NCI-H2107 (cell line): ENCODE data around the gene CKB.
A peak's percentile ranks its signal among the peaks of the same experiment; 100 is the strongest.
"Not testable (repeated sequence)": the region's sequence is repeated elsewhere in the genome, so short reads cannot be mapped to it uniquely, and the experiment has no call there.

ENCODE experiments used
- DNase-seq: peaks from one replicate; lab custom pipeline; 2025; lab: John Stamatoyannopoulos, UW

The CKB gene

DNA sequence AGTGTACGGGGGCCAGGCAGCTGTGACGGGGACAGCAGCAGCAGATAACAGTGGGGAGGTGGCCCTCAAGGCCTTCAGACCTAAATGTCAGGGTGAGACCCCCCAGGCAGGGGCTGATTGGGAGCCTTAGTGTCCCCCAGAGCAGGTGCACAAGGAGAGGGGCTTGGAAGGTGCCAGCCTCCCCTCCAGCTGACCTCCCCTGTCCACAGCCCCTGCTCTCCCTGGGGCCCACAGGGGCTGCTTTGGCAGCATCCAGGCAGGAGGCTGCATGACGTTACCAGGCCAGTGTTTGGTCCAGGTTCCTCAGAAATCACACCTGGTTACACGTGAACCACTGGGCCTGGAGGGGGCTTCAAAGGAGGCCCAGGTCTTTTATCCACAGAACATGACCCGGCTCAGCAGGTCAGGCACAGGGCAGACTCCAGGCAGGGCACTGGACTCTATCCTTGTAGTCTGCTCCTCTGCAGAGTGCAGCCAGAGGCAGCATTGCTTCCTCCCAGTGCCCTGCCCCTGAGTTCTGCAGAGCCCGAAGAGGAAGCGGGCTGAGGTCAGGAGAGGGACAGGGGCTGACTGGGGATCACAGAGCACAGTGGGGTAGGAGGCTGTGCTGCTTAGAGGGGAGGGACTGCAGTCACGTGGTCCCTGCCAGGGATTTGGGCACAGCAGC is 3.8 kb upstream of the CKB start:
- DNase-seq = no peak

DNA sequence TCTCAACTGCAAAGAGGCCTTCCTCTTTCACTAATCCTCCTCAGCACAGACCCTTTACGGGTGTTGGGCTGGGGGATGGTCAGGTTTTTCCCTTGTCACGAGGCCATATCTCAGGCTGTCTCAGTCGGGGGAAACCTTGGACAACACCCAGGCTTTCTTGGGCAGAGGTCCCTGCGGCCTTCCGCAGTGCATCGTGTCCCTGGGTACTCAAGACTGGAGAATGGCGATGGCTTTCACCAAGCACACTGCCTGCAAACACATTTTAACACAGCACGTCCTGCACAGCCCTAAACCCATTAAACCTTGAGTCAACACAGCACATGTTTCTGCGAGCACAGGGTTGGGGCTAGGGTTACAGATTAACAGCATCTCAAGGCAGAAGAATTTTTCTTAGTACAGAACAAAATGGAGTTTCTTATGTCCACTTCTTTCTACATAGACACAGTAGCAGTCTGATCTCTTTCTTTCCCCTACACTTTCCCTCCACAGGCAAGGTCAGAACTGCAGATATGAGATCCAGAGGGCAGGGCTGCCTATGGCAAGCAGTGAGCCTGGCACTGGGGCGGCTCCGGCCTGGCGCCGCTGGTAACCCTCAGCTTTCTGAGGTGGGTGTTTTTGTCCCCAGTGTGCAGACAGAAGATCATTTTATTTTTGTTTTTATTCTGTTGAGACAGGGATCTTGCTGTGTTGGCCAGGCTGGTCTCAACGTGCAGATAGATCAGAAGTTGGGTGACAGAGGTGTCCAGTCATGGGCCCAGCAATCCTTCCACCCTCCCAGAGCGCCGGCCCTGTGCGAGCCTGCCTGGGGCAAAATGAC is 3.0 kb upstream of the CKB start:
- not testable (repeated sequence) for DNase-seq

DNA sequence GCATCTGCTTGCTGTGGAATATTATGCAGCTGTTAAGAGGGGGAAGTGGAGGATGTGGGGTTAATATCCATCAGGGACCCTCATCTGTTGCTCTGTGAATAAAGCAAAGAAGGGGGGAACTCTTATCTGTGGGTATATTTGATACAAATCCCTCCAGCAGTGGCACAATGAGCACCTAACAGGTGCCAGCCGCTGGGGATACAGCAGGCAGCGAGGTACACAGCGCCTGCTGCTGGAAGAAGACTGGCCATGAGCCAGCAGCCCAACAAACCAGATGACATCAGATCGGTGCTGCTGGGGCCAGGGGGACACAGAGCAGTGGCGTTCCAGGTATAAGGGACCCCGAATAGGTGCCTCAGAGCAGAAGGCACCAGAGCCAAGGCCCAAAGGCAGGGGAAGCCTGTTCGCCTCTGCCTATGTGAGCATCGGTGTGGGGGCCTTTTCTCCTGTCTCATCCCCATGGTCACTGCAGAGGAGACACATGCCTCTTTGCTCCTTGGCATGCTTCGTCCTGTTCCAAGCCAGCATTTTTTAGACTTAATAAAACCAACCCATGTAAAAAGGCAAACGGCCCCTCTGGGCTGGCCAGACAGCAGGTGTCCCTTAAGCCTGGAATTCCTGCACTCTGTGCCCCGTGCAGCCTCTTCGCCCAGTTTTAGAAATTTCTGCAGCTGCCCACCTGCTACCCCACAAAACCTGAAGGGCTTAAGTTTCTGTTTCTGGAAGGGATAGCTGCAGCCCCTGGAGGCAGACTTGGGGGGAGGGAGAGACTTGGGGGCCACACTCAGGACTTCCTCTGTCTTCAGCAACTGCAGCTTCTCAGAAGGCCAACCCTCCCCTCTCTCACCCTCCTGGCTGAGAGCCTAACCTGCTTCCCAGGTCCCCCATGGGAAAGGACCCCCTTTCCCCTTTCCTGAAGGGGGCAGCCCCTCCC is 1.6 kb upstream of the CKB start:
- no peak for DNase-seq

DNA sequence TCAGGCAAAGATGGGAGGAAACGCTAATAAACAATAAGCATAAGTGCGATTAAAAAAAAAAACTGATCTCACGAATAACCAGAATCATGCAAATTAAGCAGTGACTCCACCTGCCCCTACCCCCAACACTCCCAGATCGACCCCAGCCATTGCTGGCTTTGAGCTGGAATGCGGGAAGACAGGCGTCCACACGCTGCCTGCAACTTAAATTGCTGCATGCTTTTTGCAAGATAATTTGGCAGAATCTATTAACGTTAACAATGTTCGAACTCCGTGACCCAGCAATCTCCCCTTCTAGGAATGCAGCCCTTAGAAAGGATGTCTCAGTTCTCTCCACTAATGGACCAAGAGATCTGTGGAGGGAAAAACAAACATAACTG is 935 bp upstream of the CKB start:
- no peak for DNase-seq

DNA sequence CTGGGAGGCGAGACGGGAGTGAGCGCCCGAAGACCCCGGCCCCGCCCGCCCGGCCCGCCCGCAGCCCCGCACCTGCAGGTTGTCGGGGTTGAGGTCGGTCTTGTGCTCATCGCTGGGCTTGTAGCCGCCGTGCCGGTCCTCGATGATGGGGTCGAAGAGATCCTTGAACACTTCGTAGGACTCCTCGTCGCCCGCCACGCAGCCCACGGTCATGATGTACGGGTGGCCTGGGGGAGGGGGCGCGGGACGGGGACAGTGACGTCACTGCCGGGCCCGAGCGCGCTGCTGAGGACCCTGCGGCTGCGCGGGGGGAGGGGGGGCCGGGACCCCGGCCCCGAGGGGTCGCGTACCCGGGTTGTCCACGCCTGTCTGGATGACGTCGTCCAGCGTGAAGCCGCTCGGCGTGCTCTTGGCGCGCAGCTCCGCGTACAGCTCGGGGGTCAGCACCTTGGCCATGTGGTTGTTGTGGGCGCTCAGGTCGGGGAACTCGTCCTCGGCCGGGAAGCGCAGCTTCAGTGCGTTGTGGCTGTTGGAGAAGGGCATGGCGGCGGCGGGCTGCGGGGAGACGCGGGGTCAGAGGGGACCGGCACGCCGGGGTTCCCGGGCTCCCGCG is 573 bp downstream of the CKB start:
- no peak for DNase-seq

DNA sequence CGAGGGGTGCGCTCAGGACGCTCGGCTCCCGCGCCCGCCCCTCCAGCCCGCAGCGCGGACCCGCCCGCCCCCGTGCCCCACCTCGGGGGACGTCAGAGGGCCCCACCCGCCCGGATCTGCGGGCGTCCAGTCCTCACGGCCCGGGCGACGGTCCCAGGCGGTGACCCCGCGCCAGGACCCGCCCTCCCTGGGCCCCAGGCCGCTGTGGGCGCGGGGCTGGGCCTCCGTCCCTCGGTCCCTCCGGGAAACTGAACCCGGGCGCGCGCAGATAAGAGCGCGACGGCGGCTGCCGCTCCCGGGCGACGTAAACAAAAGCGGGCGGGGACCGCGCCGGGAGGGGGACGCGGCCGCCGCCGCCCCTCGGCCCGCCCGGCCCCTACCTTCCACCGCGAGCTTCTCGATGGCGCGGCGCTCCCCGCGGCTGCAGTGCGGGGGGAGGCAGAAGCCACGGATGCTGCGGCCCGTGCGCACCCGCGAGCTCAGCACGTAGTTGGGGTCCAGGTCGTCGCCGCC is 1.1 kb downstream of the CKB start:
- DNase-seq = no peak

DNA sequence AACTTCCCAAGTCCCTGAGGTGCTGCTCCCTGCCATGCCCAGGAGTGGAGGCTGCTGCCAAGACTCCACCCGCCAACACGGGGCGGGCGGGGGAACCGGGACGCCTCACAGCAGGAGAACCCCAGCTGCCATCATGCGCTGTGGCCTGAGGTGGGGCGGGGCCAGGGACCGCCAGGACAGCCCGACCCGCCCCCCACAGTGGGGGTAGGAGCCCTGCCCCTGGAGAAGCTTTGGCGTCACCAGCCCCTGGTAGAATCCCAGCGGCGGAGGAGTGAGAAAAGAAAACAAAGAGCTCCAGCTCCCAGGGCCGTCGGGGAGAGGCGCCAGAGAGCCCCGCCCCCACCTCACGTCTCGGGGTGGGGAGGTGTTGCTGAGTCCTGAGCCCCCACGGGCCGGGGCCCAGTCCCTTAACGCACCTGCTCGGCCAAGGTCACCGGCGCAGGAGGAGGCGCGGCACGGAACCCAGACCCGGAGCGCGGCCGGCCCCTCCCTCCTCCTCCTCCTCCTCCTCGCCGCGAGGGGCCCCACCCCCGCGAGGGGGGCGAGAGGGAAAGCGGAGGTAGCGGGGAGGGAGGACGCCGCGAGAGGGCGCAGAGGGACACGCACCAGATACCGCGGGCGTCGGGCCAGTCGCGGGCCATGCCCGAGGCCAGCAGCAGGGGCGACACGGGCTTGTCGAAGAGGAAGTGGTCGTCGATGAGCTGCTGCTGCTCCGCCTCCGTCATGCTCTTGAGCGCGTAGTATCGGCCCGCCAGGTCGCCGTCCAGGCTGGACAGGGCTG is 1.8 kb downstream of the CKB start:
- DNase-seq = peak; percentile 77

DNA sequence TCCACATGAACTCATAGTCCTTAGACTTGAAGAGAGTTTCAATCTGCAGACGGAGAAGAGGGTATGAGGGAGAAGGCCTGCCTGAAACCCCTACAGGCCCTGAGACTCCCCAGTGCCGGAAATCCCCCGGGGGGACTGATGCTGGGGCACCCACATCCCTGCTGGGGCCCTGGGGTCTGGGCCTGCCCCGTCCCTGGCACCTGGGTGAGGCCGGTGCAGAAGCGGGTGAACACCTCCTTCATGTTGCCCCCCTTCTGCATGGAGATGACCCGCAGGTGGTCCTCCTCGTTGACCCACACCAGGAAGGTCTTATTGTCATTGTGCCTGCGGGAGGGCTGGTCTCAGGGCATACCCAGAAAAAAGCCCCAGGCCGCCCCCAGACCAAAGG is 2.4 kb downstream of the CKB start:
- DNase-seq = no peak

DNA sequence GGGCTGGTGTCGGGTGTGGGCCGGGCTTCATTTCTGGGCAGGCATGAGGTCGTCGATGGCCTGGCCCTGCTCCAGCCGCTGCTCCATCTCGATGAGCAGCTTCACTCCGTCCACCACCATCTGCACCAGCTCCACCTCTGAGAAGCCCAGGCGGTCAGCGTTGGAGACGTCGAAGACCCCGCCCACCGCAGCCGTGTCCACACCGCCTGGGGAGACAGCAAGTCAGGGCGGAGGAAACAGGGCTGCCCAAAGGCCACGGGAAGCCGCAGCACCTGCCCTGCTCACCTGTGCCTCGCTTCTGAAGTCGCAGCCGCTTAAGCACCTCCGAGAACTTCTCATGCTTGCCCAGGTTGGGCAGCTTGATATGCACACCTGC is 2.8 kb downstream of the CKB start:
- no peak for DNase-seq

DNA sequence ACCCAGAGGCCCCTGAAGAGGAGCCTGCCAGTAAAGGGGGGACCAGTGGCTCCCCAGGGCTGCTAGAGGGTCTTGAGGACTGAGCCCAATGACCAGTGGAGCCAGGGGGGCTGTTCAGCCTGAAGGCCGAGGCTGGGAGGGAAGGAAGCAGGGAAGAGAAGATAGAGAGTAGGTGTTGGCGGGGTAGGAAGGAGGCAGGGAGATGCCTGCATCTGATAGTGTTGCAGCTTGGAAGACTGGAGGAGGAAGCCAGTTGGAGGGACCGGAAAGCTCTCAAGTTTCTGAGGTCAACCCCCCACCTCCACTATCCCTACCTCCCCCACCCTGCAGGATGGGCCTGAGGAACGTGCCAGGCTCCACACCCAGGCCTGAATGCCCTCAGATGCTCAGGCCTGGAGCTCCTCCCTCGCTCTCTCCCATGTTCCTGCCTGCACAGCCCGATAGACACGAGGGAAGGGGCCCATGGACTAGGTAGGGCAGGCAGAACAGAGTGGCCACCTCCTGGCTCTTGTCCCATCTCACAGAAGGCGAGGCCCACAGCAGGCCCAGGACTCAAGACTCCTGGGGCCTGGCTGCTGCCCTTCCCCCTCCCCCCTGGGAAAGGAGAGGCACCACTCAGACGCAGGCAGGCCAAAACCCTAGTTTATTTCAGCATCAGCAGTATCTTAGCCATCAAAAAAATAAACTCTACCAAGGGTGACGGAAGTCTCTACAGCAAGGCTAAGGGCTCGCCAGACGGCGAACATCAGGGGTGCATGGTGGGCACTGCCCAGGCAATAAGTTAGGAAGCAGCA is 3.4 kb downstream of the CKB start:
- DNase-seq = no peak

DNA sequence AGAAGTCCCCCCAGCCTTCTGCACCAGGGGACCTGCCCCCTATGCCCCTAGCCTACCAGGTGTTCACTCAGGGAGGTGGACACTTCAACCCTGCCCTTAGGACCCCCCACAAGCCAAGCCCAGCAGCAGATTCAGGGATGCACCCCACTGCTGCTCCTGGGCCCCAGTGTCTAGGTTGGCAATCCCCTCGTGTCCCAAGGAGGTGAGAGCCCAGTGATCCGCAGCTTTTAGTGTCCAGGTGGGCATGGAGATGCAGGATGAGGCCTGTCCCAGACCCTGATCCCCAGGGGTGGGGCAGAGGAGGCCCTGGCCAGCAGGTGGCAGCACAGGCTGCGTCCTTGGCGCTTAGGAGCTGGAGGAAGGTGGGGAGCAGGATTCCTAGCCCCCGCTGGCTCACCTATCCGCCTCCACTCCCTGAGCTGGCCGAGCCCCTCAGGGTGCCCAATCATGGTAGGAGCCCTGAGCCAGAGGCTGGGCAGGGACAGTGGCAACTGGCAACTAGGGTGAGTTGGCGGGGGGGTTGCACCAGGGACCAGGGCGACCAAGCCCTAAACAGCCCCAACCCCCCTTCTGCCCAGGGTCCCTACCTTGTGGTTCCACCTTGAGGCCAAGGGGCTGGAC is 4.1 kb downstream of the CKB start:
- peak; percentile 67 for DNase-seq

DNA sequence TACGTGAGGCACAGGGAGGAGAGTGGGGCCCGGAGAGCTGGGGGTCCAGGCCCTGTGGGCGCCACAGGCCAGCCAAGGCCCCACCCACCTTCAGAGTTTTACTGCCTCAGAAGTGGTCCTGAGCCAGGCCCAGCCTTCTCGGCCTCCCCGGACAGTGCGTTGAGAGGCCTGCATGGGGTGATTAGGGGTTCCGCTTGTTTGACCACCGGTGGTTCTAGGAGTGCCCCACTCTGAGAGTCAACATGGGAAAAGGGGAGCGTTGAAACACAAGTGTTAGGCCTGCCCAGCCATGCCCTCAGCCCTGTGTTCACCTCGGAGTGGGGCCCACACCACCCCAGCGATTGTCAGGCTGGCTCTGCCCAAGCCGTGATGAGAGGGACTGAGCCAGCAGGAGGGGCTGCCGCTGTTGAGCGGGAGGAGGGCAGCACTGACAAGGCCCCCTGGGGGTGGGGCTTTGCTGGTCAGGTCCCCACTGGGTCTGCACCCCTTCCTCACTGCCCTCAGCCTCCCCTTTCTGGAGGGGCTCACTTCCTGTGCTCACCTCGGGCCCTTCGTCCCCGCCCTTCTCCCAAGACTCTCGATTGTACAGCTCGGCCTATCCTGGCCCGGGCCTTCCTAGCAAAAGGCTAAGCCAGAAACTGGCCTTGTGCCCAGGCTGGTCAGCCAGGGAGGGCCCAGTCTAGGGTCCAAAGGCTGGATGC is 4.8 kb downstream of the CKB start:
- DNase-seq = no peak

DNA sequence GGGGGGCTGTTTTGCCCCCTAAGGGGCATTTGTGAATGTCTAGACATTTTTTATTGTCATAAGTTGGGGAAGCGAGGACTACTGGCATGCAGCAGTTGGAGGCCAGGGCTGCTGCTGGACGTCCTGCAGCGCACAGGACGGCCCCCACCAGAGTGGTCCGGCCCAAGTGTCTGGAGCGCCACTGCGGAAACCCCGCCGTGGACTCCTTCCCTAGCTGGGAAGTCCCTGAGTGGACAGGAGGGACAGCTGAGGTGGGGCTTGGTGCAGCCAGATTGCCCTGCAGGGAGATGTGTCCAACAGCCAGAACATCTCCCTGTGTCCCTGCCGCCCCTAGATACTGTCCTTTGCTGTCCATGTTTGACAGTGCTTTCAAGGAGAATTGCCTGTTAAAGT is 5.5 kb downstream of the CKB start:
- no peak for DNase-seq

DNA sequence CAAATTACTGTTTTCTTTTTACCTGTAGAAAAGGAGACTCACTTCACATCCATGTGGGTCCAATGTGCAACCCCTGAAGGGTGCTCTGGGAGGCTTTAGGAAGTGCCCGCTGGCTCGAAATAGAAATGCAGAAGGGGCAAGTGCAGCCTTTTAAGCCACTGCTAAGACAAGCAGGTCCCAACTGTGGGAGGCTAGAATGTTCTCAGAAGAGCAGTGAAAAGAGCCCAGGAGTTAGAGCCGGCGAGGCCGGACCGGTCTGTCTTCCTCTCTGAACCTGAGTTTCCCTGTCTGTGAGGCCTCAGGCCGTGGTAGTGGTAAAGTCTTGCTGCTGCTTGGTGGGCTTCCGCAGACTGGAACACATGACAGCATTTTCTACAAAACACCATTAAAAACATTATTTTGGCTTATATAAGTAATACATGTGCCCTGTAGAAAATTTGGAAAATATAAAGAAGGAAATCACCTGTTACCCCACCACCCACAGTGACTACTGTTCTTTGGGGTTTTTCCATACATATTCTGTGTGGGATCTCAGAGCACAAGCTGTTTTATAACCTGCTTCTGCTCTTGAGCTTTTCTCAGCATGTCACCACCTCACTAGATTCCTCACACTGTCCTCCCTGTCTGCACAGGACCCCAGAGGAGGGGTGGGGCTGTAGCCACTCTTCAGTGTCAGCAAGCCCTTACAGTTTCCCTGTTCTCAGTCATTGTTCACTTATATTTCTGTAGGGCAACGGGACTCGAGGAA is 6.0 kb downstream of the CKB start:
- no peak for DNase-seq

DNA sequence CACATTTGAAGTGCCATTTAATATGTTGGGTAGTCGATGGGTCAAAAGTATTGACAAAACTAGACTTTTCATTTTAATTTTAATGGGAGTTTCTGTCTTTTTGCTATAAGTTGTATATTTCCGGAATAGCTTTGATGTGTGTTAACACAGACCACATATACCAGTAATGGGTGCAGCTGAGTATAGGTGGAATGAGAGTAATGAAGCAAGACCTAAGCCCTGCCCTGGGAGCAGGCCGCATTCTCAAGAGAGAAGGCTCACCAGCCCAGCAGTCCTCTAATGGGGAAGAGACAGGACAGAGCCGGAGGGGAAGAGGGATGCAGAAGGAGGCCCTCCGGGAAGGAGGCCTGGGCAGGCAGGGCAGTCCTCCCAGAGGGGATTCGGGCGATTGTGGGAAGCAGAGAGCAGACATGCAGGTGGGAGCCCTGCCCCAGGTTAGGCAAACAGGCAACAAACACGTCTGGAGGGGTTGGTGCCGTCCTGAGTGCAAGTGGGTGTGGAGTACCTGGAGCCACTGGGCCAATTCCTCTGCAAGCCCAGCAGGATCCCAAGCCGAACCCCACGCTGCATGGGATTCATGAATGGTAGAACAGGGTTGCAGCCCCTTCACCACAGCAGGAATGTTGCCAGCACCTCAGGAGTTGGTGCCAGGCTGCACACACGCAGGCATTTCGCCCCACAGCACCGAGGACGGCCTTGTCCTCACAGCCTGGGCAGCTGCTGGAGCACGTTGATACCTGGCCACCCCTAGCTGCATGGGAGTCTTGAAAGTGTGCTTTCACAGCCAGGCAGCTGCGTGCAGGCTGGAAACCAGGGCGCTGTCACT is 7.8 kb downstream of the CKB start:
- no peak for DNase-seq

DNA sequence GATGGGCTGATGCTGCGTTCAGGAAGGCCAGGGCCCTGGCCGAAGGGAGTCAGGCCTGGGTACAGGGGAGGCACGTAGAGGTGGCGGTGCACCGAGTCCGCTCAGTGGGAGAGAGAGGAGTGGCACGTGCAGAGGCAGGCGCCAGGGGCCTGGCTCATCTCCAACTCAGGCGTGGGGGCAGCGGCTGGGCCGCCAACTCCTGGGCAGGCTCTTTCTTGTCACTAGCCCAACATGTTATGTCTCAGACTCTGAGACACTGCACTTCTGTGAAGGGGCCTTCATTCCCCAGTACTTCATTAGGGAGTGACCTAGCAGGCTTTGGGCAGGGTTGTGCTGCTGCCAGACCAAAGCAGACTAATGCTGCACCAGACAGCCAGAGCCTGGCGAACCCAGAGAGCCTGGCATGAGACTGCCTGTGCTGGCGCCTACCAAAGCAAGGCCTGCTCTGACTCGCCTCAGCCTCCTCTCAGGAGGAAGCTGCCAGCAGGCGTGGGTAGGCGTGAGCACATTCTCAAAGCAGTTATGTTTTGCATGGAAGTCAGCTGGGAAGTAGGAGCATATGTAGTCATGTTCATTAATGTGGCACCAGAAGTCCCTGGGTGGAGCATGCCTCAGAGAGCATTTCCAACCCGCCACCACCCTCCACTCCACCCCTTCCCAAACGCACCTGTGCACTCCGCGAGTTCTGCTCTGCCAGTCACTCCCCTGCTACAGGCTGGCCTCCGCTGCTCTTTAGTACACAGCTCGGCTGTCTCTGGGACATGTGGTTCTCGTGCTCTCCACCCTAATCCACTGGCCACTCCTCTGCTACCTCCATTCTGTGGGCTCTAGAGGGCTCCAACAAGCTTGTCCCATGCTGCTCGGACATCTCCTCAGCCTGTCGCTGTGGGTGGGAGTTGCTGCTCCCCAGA is 9.7 kb downstream of the CKB start:
- DNase-seq = peak; percentile 93

DNA sequence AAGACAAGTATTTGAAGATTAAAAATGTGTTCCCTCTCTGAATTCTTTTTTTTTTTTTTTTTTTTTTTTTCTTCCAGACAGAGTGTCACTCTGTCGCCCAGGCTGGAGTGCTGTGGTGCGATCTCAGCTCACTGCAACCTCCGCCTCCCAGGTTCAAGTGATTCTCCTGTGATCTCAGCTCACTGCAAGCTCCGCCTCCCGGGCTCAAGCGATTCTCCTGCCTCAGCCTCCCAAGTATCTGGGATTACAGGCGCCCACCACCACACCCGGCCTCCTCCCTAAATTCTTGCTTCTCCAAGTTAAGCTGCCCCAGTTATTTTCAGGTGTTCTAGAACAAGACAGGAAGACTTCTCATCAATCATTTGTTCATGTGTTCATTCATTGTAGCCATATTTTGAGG is 10.4 kb downstream of the CKB start:
- not testable (repeated sequence) for DNase-seq
